CD4-positive, alpha-beta T cell treated with Interleukin-1 beta for 1 hour (primary cell): Measurements from ENCODE around the gene ADAR.
A peak's percentile ranks its signal among the peaks of the same experiment; 100 is the strongest.
"Not testable (repeated sequence)": the region's sequence is repeated elsewhere in the genome, so short reads cannot be mapped to it uniquely, and the experiment has no call there.

Experiments used
- DNase-seq, 2 donors: peaks; one replicate each; pipeline ENCODE4 v3.0.0-alpha.2; 2020 to 2022

Gene ADAR, protein sequence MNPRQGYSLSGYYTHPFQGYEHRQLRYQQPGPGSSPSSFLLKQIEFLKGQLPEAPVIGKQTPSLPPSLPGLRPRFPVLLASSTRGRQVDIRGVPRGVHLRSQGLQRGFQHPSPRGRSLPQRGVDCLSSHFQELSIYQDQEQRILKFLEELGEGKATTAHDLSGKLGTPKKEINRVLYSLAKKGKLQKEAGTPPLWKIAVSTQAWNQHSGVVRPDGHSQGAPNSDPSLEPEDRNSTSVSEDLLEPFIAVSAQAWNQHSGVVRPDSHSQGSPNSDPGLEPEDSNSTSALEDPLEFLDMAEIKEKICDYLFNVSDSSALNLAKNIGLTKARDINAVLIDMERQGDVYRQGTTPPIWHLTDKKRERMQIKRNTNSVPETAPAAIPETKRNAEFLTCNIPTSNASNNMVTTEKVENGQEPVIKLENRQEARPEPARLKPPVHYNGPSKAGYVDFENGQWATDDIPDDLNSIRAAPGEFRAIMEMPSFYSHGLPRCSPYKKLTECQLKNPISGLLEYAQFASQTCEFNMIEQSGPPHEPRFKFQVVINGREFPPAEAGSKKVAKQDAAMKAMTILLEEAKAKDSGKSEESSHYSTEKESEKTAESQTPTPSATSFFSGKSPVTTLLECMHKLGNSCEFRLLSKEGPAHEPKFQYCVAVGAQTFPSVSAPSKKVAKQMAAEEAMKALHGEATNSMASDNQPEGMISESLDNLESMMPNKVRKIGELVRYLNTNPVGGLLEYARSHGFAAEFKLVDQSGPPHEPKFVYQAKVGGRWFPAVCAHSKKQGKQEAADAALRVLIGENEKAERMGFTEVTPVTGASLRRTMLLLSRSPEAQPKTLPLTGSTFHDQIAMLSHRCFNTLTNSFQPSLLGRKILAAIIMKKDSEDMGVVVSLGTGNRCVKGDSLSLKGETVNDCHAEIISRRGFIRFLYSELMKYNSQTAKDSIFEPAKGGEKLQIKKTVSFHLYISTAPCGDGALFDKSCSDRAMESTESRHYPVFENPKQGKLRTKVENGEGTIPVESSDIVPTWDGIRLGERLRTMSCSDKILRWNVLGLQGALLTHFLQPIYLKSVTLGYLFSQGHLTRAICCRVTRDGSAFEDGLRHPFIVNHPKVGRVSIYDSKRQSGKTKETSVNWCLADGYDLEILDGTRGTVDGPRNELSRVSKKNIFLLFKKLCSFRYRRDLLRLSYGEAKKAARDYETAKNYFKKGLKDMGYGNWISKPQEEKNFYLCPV

DNA sequence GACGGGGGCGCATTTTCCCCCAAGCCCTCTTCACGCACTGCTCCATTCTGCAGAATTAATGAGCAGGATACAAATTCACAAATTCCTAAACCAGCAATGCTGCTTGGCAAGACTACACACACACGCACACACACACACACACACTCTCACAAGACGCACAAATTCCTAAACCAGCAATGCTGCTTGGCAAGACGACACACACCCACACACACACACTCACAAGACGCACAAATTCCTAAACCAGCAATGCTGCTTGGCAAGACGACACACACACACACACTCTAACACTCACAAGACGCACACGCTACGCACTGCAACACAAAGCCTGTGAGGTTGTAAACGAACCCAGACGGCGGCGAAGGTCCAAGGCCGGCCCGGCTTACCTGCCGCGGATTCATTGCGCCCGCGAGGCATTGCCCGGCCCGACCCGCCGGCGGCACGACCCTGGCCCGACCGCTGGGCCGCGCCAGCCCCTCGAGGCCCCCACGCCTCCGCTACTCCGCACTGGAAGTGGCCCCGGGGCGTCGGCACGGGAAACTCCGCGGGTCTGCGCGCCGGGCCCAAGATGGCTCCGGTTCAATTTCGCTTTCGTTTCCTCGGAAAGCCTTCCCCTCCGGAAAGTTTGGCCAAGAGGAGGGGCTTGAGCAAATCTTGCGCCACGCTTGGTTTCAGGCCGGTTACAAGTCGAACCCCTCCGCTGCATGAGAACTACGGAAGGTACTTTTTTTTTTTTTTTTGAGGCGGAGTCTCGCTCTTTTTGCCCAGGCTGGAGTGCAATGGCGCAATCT, at the start of gene ADAR:
Gene ADAR, minus strand, starts transcription at position 578 of the 788 bp plus-strand sequence. Its CDS starts 180 bp downstream, at position 398.
- DNase-seq: peak; percentile 94 to 95

DNA sequence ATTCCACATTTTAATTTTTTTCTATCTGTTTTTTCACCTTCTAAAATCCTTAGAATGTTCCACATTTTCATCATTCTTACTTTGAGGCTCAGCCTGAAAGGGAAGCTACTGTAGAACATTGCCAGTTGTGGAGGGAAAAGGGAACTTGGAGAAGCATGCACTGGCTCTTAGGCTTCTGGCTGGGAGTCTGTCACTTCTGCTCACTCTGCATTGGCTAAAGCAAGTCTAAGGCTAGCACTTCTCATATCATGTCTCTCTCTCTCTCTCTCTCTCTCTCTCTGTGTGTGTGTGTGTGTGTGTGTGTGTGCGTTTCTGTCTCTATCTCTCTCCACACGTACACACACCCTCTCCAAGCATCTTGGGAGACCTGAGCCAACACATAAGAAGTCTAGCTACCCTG, 49.6 kb upstream of the ADAR start:
- DNase-seq: peak in 1 of 2 donors; percentile 7

DNA sequence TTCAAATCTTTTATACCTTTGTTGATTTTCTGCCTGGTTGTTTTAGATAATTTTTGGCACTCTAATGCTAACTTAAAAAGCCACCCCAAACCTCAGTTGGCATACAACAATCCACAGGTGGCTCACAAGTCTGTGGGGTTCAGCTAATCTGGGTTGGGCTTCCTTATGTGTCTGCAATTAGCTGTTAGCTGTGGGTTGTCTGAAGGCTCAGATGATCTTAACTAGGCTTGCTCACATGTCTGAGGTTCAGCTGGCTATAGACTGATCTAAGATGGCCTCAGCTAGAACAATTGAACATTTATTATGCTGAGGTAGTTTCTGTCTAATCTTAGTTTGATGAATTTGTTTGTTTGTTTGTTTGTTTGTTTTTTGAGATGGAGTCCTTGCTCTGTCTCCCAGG, 44.9 kb upstream of the ADAR start:
- DNase-seq: no peak

DNA sequence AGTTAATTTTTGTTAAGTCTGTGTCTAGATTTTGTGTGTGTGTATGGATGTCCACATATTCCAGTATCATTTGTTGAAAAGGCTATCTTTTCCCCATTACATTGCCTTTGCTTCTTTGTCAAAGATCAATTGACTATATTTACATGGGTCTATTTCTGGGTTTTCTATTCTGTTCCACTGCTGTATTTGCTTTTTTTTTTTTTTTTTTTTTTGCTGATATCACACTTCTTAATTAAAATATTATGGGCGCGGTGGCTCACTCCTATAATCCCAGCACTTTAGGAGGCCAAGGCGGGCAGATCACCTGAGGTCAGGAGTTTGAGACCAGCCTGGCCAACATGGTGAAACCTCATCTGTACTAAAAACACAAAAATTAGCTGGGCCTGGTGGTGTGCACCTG, 36.7 kb upstream of the ADAR start:
- DNase-seq: not testable (repeated sequence)

DNA sequence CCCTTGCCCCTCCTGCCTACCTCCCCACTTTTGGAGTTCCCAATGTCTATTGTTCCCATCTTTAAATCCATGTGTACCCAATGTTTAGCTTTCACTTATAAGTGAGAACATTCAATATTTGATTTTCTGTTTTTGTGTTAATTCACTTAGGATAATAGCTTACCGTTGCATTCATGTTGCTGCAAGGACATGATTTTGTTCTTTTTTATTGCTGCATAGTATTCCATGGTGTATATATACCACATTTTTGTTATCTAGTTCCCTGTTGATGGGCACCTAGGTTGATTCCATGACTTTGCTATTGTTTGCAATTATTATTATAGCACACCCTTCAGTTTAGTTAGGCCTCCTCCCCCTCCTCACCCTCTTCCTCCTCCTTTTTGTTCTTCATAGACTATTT, 33.5 kb upstream of the ADAR start:
- DNase-seq: no peak

DNA sequence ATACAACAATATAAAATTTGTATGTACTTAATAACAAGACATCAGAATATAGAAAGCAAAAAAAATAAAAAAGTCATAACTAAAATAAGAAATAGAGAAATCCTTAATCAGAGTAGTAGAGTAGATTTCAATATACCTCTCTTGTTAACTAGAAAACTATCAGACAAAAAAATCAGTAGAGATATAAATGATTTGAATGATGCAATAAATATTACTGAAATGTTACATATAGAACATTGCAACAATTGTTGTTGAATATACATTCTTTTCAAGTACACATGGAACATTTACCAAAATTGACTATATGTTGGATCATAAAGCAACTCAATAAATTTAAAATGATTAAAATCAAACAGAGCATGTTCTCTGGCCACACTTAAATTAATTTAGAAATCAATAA, 31.9 kb upstream of the ADAR start:
- DNase-seq: no peak

DNA sequence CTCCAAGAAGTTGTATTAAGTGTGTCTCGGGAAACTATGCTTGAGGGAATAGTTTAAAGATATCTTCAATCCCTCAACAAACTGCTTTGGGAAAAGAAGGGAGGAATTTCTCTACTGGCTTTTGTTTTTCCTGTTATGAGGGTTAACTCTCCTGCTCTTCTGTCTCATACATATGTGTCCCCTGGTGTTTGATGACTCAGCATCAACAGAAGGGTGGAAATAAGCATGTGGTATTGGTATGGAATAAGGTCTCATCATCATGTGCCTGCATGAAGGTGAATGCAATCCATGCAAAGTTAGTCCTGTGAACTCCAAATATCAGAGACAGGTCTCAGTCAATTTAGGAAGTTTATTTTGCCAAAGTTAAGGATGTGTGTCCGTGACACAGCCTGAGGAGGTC, 27.2 kb upstream of the ADAR start:
- DNase-seq: no peak

DNA sequence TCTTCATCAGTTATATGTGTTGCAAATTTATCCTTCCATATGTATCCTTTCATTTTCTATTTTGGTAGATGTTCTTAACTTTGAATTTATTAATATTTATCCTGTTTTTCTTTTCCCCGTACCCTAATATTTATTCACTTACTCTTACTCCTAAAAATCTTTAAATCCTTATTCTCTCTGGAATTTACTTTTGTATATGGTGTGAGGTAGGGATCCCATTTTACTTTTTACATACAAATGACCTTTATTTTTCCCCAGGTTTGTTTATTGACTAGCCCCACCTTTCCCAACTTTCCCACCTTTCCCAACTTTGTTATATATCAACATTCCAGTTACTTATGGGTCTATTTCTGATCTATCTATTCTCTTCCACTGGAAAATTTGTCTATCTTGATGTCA, 21.7 kb upstream of the ADAR start:
- no peak for DNase-seq

DNA sequence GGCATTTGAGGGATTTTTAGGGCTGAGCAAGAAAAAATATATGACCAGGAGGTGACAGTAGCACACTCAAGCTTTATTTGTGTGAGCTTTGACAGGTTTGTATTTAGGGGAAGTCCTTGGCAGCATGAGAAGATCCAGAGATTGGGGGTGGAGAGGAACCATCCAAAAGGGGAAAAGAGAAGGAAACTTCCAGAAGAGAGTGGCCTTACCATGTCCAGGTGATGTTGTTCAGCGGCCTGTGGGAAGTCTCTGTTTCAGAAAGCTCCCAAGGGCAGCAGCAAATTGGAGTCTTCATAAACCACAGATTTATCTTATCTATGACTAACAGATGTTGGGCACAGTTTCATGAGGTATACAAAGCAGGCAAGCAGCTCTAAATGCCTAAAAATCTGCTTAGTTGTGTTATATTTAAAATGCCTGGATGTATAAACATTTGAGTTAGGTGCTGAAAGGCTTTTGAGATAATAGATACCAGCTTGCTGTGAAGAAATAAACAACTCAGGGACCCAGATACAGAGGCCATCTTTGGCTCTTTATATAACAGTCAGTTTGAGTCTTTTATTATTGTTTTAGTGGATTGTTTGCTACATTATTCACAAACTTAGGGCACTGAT, 21.2 kb upstream of the ADAR start:
- DNase-seq: no peak

DNA sequence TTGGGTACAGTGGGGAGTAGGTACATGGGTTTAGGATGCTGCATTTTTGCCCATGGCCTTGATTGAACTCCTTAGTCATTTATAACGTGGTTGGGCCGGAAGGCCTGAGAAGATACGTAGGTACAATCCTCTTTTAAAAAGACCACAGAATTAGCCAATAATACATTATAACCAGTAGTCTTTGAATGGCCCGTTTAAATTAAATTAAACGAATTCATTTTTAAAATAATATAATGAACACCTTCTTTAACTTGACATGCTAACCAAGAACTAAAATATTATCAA, 20.1 kb upstream of the ADAR start:
- no peak for DNase-seq

DNA sequence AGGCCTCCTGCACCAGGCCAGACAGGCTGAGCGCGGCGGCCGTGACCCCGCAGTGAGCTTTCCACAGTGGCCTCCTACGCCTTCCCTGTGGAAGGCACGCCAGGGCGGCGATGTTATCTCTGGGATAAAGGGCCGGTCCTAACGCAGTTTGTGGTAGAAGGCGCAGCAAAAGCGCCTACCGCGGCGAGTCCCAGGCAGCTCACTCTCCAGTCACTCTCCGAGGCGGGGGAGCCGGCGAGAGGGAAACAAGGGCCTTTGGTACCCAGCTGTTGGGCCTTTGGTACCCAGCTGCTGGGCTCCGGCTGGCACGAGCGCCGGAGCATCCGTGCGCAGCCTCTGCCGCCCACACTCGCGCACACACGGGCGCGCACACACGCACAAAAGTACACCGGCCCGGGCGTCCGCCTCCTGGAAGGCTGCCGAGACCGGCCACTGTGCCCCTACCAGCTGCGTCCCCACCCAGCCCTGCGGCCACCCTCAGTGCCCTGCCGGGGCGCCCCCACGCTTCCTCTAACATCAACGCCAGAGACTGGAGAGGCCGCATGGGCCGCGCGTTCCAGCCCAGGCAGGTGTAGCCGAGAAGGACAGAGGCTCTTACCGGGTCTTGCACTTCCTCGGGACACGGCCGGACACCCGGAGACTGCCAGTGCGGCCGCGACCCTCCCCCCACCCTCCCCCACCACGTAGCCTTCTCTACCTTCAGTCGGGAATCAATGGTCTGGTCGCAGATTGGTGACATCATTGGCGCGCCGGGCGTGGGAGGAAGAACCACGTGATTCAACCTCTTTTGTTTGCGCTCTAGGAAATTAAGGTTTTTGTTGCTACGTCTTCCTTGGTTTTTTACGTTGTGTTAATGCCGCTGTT, 19.5 kb upstream of the ADAR start:
- peak; percentile 88 to 91 for DNase-seq

DNA sequence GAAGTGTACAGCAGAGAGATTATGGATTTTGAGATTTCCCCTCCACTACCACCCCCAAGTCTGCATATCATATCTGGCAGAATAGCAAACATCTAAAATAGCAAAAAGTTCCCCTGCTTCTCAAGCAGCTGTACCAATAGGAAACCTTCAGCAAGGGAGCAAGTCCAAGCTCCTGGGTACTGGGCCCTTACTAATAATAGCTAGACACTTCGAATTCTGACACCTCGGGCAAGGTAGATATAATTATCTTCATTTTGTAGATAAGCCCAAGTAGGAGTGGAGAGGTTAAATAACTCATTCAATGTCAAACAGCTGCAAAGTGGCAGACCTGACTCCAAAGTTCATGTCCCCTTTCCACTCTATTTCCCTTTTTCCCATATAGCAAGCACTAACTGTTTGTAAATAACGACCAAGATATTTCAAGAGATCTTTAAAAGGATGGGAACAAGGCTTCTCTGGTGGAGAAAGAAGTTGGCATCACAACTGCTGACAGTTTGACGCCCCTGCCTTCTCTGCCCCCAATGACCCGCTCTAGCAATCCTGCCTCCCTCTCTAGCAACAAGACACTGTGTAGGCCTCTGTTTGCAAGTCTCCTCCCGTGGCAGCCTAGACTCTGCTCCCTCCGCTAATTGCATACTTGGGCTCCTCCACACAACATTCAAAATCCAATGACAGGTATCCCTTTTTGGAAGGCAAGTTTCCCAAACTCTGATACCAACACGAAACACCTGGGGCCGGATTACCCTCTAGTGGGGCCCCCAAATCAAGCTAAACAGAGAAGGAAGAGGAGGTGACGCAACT, 18.7 kb upstream of the ADAR start:
- peak; percentile 1 to 45 for DNase-seq

DNA sequence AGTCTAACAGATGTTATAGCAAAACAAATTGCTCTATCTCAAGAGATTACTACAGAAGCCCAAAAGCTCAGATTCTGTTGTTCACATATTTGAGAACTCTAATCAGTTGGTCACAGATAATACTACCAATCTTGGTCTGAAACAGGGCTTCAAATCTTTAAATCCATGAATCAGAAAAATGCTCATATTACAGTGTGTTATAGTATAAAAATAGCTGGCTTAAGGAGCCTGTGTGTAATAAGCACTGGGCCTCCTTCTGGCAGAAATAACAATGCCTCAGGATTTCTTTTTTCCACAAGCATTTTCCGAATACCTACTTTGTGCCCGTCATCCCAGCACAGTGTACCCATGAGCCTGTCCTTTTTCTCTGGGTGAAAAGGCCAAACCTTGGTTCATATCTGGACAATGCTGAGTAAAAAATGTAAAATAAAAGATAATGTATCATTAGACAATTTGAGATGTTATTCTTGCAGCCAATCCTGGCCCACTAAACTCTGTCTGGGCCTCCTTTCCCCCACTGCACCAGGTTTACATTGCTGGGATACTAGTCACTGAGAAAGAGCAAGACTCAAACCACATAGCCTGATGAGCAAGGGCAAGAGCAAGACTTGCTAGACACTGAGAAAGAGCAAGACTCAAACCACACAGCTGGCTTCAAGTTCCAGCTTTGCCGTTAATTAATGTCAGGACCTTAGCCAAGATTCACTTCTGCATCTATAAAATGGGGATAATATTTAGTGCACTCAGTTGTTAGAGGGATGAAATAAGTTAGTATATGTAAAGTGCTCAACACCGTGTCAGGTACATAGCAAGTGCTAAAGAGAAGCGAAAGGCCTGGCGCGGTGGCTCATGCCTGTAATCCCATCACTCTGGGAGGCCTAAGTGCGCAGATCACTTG, 17.0 kb upstream of the ADAR start:
- no peak for DNase-seq

DNA sequence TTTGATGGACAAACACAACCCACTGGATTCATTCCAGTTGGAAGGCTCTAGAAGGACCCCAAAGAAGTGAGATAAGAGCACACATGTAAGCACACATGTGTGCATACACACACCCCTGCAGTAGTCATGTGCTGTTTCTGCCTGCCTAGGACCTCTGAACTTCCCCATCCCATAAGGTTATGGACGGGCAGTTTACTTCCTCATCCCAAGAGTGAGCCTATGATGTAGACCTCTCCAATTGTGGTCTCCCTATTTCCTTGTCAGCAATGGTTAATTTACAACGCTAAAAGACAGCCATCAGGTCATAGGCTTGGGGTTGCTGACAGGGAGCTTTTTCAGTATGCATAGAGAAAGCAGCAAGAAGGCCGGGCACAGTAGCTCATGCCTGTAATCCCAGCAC, 15.4 kb upstream of the ADAR start:
- DNase-seq: peak in 1 of 2 donors; percentile 4

DNA sequence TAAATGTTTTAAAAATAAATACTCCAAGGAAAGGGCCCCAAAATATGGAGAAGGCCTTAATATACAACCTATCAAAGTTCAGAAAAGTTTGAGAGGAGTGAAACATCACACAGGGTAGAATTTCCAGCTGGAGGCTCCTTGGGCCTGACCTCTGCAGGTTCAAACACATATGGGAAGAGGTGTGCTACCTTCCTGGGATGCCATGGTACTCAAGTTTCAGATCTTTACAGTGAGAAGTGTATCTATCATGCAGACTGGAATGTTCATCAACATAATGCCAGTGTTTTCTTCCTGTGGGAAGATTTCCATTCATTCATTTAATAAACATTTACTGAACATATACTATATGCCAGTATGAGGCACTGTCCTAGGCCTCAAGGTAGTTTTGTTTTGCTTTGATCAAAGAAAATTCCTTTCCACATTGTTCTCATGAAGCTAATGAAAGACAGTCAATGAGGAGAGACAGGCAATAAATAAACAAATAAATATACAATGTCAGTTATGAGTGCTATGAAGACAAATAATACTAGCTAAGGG, 14.6 kb upstream of the ADAR start:
- DNase-seq: no peak

DNA sequence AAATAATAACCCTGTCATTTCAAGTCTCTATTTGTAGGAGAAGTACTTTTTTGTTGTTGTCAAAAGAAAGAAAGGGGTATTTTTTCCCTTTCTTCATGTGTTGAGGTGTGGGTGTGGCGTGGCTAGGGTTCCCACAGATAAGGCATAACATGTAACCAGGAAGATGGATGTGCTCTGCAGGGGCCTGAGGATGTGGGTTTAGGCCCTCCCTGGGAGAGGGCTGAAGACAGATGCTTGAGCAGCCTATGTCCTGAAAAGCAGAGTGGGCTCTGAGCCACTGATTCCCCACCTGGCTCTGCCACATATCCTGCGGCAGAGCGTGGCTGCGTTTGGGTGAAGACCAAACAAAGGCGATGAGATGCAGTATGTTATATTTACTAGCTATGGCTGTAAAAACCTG, 13.9 kb upstream of the ADAR start:
- no peak for DNase-seq

DNA sequence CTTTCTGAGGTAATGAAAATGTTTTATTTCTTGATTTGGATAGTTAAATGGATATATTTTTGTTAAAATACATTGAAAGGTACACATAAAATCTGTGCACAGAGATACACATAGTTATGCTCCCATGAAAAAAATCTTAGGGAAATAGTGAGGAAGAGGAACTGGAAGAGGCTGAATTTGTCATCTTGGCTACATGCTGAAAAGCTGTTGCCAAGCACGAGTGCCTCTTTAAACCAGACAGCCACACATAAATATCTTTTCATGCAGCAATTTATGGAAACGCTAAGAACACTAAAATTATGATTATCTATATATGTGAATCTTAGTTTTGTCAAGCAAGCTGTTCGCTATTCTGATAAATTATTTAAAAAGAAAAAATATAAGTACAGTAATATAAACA, 12.8 kb upstream of the ADAR start:
- DNase-seq: no peak

DNA sequence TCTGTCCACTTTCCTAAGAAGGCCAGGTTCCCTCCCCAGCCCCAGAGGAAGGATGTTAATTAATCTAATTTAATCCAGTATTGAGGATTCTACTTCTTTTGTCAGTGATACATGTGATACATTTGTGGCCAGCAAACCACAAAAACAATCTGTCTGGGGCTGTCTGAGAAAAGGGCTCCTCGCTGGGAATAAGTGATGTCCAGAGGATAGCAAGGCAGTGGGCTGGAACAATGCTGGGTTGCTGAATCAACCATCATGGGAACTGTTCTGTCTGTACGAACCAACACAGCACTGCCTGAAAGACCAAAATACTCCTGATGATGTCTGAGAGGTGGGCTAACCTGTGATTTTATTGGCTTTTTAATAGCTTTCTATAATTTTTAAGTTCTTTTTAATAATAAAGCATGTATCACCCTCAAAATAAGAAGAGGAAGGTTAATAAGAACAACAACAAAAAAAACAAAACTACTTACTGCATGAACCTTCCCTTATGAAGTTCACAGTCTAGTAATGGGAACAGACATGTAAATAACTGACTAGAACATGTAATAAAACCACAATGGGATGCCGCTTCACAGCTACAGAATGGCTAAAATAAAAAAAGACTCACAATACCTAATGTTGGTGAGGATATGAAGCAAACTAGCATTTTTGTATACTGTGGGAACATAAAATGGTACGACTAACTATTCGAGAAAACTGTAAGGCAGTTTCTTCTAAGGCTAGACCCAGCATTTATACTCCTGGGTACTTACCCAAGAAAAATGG, 11.4 kb upstream of the ADAR start:
- DNase-seq: no peak
